ENCODE results near the gene KMO. TPM values are rescaled to one million over a fixed set of nuclear protein-coding genes. Genes with fewer than 3 reads are reported as not detected.

The KMO gene
- polyA plus RNA-seq, 4 donors = 0.45 to 3.2 (median 1.3) TPM

GRCh38 chr1:241574154-241574553 is 42.0 kb downstream of the KMO start:
- FAIRE-seq (no peak), DNase-seq (no peak)
- H3K27ac ChIP-seq (ENCODE audit: low read depth in 1 of 3, low read length in 2 of 3) = no peak overlapping the region
- no peaks in the 10 kb centered on the region for H3K4me1 ChIP-seq (ENCODE audit: control insufficient read depth in 3 of 3, insufficient read depth in 2 of 3, low read depth in 1 of 3, low read length in 2 of 3)
- no peak overlapping the region for H3K4me3 ChIP-seq (ENCODE audit: low read depth in 1 of 3, low read length in 3 of 3)
- peaks cover 0 to 6% of the 10 kb centered on the region in 2 donors for H3K9me3 ChIP-seq (ENCODE audit: control insufficient read depth in 2 of 2, insufficient read depth in 1 of 2, low read depth in 1 of 2, low read length in 1 of 2)
- H3K27me3 ChIP-seq (ENCODE audit: control insufficient read depth in 3 of 3, insufficient read depth in 3 of 3, low read length in 3 of 3) = no peaks in the 10 kb centered on the region
- H3K36me3 ChIP-seq (ENCODE audit: control insufficient read depth in 3 of 3, insufficient read depth in 2 of 3, low read depth in 1 of 3, low read length in 3 of 3) = no peaks in the 10 kb centered on the region

- FAIRE-seq (no peak), DNase-seq (peak in 1 of 2 donors; percentile 1)
- no peaks in the 10 kb centered on the region for H3K27me3 ChIP-seq (ENCODE audit: control insufficient read depth in 3 of 3, insufficient read depth in 3 of 3, low read length in 3 of 3)
- H3K27ac ChIP-seq (ENCODE audit: low read depth in 1 of 3, low read length in 2 of 3) = no peak overlapping the region
- WGBS, 3 donors = 52 to 74% (median 53%) methylated on average over 4 of the region's 4 CpGs
- no peak overlapping the region for H3K4me3 ChIP-seq (ENCODE audit: low read depth in 1 of 3, low read length in 3 of 3)
- H3K36me3 ChIP-seq (ENCODE audit: control insufficient read depth in 3 of 3, insufficient read depth in 2 of 3, low read depth in 1 of 3, low read length in 3 of 3) = no peaks in the 10 kb centered on the region
- H3K4me1 ChIP-seq (ENCODE audit: control insufficient read depth in 3 of 3, insufficient read depth in 2 of 3, low read depth in 1 of 3, low read length in 2 of 3) = no peaks in the 10 kb centered on the region
- H3K9me3 ChIP-seq (ENCODE audit: control insufficient read depth in 2 of 2, insufficient read depth in 1 of 2, low read depth in 1 of 2, low read length in 1 of 2) = peaks cover 0 to 7% of the 10 kb centered on the region in 2 donors
Measured at GRCh38 chr1:241579434-241579833, 47.3 kb downstream of the KMO start.

- no peaks in the 10 kb centered on the region for H3K36me3 ChIP-seq (ENCODE audit: control insufficient read depth in 3 of 3, insufficient read depth in 2 of 3, low read depth in 1 of 3, low read length in 3 of 3)
- no peak for DNase-seq
- no peaks in the 10 kb centered on the region for H3K4me1 ChIP-seq (ENCODE audit: control insufficient read depth in 3 of 3, insufficient read depth in 2 of 3, low read depth in 1 of 3, low read length in 2 of 3)
- H3K27ac ChIP-seq (ENCODE audit: low read depth in 1 of 3, low read length in 2 of 3) = no peak overlapping the region
- FAIRE-seq = no peak
- H3K9me3 ChIP-seq (ENCODE audit: control insufficient read depth in 2 of 2, insufficient read depth in 1 of 2, low read depth in 1 of 2, low read length in 1 of 2) = peaks cover 0 to 7% of the 10 kb centered on the region in 2 donors
- 91 to 100% (median 94%) methylated on average over 1 of the region's 1 CpG for WGBS, 3 donors
- no peaks in the 10 kb centered on the region for H3K27me3 ChIP-seq (ENCODE audit: control insufficient read depth in 3 of 3, insufficient read depth in 3 of 3, low read length in 3 of 3)
- no peak overlapping the region for H3K4me3 ChIP-seq (ENCODE audit: low read depth in 1 of 3, low read length in 3 of 3)
Measured at GRCh38 chr1:241582921-241583321, 50.7 kb downstream of the KMO start.

GRCh38 chr1:241586905-241587512 is 54.8 kb downstream of the KMO start:
- DNase-seq (no peak), FAIRE-seq (no peak)
- Histone ChIP-seq H3K4me1 (ENCODE audit: control insufficient read depth in 3 of 3, insufficient read depth in 2 of 3, low read depth in 1 of 3, low read length in 2 of 3) (no peaks in the 10 kb centered on the region), H3K27me3 (ENCODE audit: control insufficient read depth in 3 of 3, insufficient read depth in 3 of 3, low read length in 3 of 3) (no peaks in the 10 kb centered on the region), H3K9me3 (ENCODE audit: control insufficient read depth in 2 of 2, insufficient read depth in 1 of 2, low read depth in 1 of 2, low read length in 1 of 2) (no peaks in the 10 kb centered on the region), H3K4me3 (ENCODE audit: low read depth in 1 of 3, low read length in 3 of 3) (no peak overlapping the region), H3K36me3 (ENCODE audit: control insufficient read depth in 3 of 3, insufficient read depth in 2 of 3, low read depth in 1 of 3, low read length in 3 of 3) (no peaks in the 10 kb centered on the region), H3K27ac (ENCODE audit: low read depth in 1 of 3, low read length in 2 of 3) (no peak overlapping the region)
- WGBS, 3 donors = 86 to 92% (median 88%) methylated on average over 14 of the region's 14 CpGs

- WGBS, 3 donors = 88 to 94% (median 92%) methylated on average over 7 of the region's 7 CpGs
- Histone ChIP-seq H3K4me3 (ENCODE audit: low read depth in 1 of 3, low read length in 3 of 3) (no peak overlapping the region), H3K27me3 (ENCODE audit: control insufficient read depth in 3 of 3, insufficient read depth in 3 of 3, low read length in 3 of 3) (no peaks in the 10 kb centered on the region), H3K9me3 (ENCODE audit: control insufficient read depth in 2 of 2, insufficient read depth in 1 of 2, low read depth in 1 of 2, low read length in 1 of 2) (no peaks in the 10 kb centered on the region), H3K27ac (ENCODE audit: low read depth in 1 of 3, low read length in 2 of 3) (no peak overlapping the region), H3K36me3 (ENCODE audit: control insufficient read depth in 3 of 3, insufficient read depth in 2 of 3, low read depth in 1 of 3, low read length in 3 of 3) (peaks cover 0 to 2% (median 0%) of the 10 kb centered on the region in 3 donors), H3K4me1 (ENCODE audit: control insufficient read depth in 3 of 3, insufficient read depth in 2 of 3, low read depth in 1 of 3, low read length in 2 of 3) (no peaks in the 10 kb centered on the region)
- DNase-seq = no peak
- no peak for FAIRE-seq
Measured at GRCh38 chr1:241589521-241589920, 57.3 kb downstream of the KMO start.

- DNase-seq (peak in 1 of 2 donors; percentile 9), FAIRE-seq (no peak)
- Histone ChIP-seq H3K9me3 (ENCODE audit: control insufficient read depth in 2 of 2, insufficient read depth in 1 of 2, low read depth in 1 of 2, low read length in 1 of 2) (no peaks in the 10 kb centered on the region), H3K27me3 (ENCODE audit: control insufficient read depth in 3 of 3, insufficient read depth in 3 of 3, low read length in 3 of 3) (no peaks in the 10 kb centered on the region), H3K4me1 (ENCODE audit: control insufficient read depth in 3 of 3, insufficient read depth in 2 of 3, low read depth in 1 of 3, low read length in 2 of 3) (no peaks in the 10 kb centered on the region), H3K36me3 (ENCODE audit: control insufficient read depth in 3 of 3, insufficient read depth in 2 of 3, low read depth in 1 of 3, low read length in 3 of 3) (peaks cover 0 to 2% (median 0%) of the 10 kb centered on the region in 3 donors), H3K27ac (ENCODE audit: low read depth in 1 of 3, low read length in 2 of 3) (no peak overlapping the region), H3K4me3 (ENCODE audit: low read depth in 1 of 3, low read length in 3 of 3) (no peak overlapping the region)
- 40 to 60% (median 49%) methylated on average over 4 of the region's 4 CpGs for WGBS, 3 donors
Measured at GRCh38 chr1:241590719-241591118, 58.5 kb downstream of the KMO start.

- no peak for FAIRE-seq
Measured at GRCh38 chr1:241591317-241591716, 59.1 kb downstream of the KMO start.

GRCh38 chr1:241591736-241592135 is 59.6 kb downstream of the KMO start:
- FAIRE-seq = no peak
- Histone ChIP-seq H3K9me3 (ENCODE audit: control insufficient read depth in 2 of 2, insufficient read depth in 1 of 2, low read depth in 1 of 2, low read length in 1 of 2) (no peaks in the 10 kb centered on the region), H3K27me3 (ENCODE audit: control insufficient read depth in 3 of 3, insufficient read depth in 3 of 3, low read length in 3 of 3) (no peaks in the 10 kb centered on the region), H3K27ac (ENCODE audit: low read depth in 1 of 3, low read length in 2 of 3) (no peak overlapping the region), H3K36me3 (ENCODE audit: control insufficient read depth in 3 of 3, insufficient read depth in 2 of 3, low read depth in 1 of 3, low read length in 3 of 3) (peaks cover 0 to 3% (median 2%) of the 10 kb centered on the region in 3 donors), H3K4me1 (ENCODE audit: control insufficient read depth in 3 of 3, insufficient read depth in 2 of 3, low read depth in 1 of 3, low read length in 2 of 3) (no peaks in the 10 kb centered on the region), H3K4me3 (ENCODE audit: low read depth in 1 of 3, low read length in 3 of 3) (no peak overlapping the region)
- WGBS, 3 donors = 76 to 93% (median 85%) methylated on average over 5 of the region's 5 CpGs
- no peak for DNase-seq

More at GRCh38 chr1:241591317-241591716, 59.1 kb downstream of the KMO start:
- H3K4me3 ChIP-seq (ENCODE audit: low read depth in 1 of 3, low read length in 3 of 3) = no peak overlapping the region
- no peaks in the 10 kb centered on the region for H3K27me3 ChIP-seq (ENCODE audit: control insufficient read depth in 3 of 3, insufficient read depth in 3 of 3, low read length in 3 of 3)
- H3K4me1 ChIP-seq (ENCODE audit: control insufficient read depth in 3 of 3, insufficient read depth in 2 of 3, low read depth in 1 of 3, low read length in 2 of 3) = no peaks in the 10 kb centered on the region
- H3K36me3 ChIP-seq (ENCODE audit: control insufficient read depth in 3 of 3, insufficient read depth in 2 of 3, low read depth in 1 of 3, low read length in 3 of 3) = peaks cover 0 to 2% (median 2%) of the 10 kb centered on the region in 3 donors
- no peak for DNase-seq
- no peaks in the 10 kb centered on the region for H3K9me3 ChIP-seq (ENCODE audit: control insufficient read depth in 2 of 2, insufficient read depth in 1 of 2, low read depth in 1 of 2, low read length in 1 of 2)
- no peak overlapping the region for H3K27ac ChIP-seq (ENCODE audit: low read depth in 1 of 3, low read length in 2 of 3)
